Gastrocnemius medialis (tissue), 4 donors: ENCODE data around the gene DIPK2B.

Source experiments
- CTCF ChIP-seq, 5 experiments: fragments of 450-650 bp in 3 of 5; fragments of 200-600 bp in 2 of 5; sonication (generic) in 2 of 5; IDR thresholded peaks in 4 of 5; conservative IDR thresholded peaks in 1 of 5; 1 replicate in 4 of 5; 2 replicates in 1 of 5; pipeline ENCODE4 v1.5.1; 2016 to 2019; ENCODE audit warnings: antibody characterized with exemption in 5 of 5, mild to moderate bottlenecking in 3 of 5, moderate library complexity in 3 of 5
- POLR2A ChIP-seq, 2 donors: fragments of 450-650 bp; IDR thresholded peaks; one replicate each; pipeline ENCODE4 v1.6.1; 2017; ENCODE audit warnings: antibody characterized with exemption in 2 of 2, mild to moderate bottlenecking in 2 of 2, moderate library complexity in 2 of 2

- TF ChIP-seq POLR2A (IDR thresholded peaks at IDR 0.05) (no peak), CTCF (IDR thresholded peaks at IDR 0.05 in 4 of 5, conservative IDR thresholded peaks at IDR 0.05 in 1 of 5) (no peak)
Measured at GRCh38 chrX:45196701-45197100, 4.0 kb downstream of the DIPK2B start.
